Naive thymus-derived CD8-positive, alpha-beta T cell (primary cell): ENCODE measurements around the gene SRPRB. TPM values are rescaled to one million over a fixed set of nuclear protein-coding genes. Genes with fewer than 3 reads are reported as not detected.

ENCODE experiments used
- ATAC-seq, 2 donors: fragments of 150-1000 bp; cut with Tn5 transposase in 1 of 2; sonication (Bioruptor Pico), chemical (Tn5 transposase) in 1 of 2; 1 replicate in 1 of 2; 2 replicates in 1 of 2; pipeline ENCODE4 v1.10.0; 2021; ENCODE audit warnings: mild to moderate bottlenecking in 2 of 2, moderate library complexity in 2 of 2
- POLR2A ChIA-PET: fragments of 350-600 bp; sonication (Branson Sonifier 250); formaldehyde crosslinking; loops from one replicate; lab custom pipeline; 2021; ENCODE audit warnings: antibody characterized with exemption; lab: Charles Lee
- DNase-seq, 10 donors: peaks; one replicate each; pipeline versions ENCODE4 v3.0.0 to v3.0.0-alpha.2; 2020 to 2022
- H3K27ac Mint-ChIP-seq, 10 donors: one replicate each; pipeline ENCODE4 v1.8.0; 2020 to 2022; ENCODE audit warnings: mild to moderate bottlenecking in 10 of 10, mixed read lengths in 10 of 10, moderate library complexity in 4 of 10, inconsistent platforms in 1 of 10
- H3K27me3 Mint-ChIP-seq, 5 donors: one replicate each; pipeline ENCODE4 v1.8.0; 2021 to 2022; ENCODE audit warnings: mixed read lengths in 5 of 5
- H3K36me3 Mint-ChIP-seq, 3 donors: one replicate each; pipeline ENCODE4 v1.8.0; 2020 to 2022; ENCODE audit warnings: mixed read lengths in 3 of 3, mild to moderate bottlenecking in 2 of 3, inconsistent platforms in 1 of 3
- H3K4me1 Mint-ChIP-seq, 4 donors: one replicate each; pipeline ENCODE4 v1.8.0; 2021 to 2022; ENCODE audit warnings: mixed read lengths in 4 of 4
- H3K4me3 Mint-ChIP-seq, 10 donors: one replicate each; pipeline ENCODE4 v1.8.0; 2020 to 2022; ENCODE audit warnings: mild to moderate bottlenecking in 10 of 10, mixed read lengths in 10 of 10, moderate library complexity in 6 of 10, inconsistent platforms in 1 of 10
- H3K9me3 Mint-ChIP-seq, 9 donors: one replicate each; pipeline ENCODE4 v1.8.0; 2020 to 2022; ENCODE audit warnings: mixed read lengths in 9 of 9, mild to moderate bottlenecking in 3 of 9, inconsistent platforms in 1 of 9, moderate library complexity in 1 of 9
- polyA plus RNA-seq, 3 donors: library from polyadenylated mRNA; unstranded; fragments of 300-500 nt; fragmentation: Illumina TruSeq; gene quantifications; one replicate each; pipeline ENCODE4 v1.2.3, GENCODE V29; 2021
- total RNA-seq, 8 experiments: library from RNA in 2 of 8; stranded (reverse) in 2 of 8; gene quantifications; one replicate each; pipeline ENCODE4 v1.2.3 and lab custom pipeline; 2021 to 2026

The SRPRB gene
- total and polyA plus RNA-seq, 5 experiments from 2014 or later: 34.4 to 48.7 (median 38.2) TPM

GRCh38 chr3:133833267-133833666 lies 27.7 kb downstream of the SRPRB start:
- Mint-ChIP-seq H3K27ac (no peak overlapping the region), H3K4me3 (no peak overlapping the region)
- no peak for ATAC-seq

DNA sequence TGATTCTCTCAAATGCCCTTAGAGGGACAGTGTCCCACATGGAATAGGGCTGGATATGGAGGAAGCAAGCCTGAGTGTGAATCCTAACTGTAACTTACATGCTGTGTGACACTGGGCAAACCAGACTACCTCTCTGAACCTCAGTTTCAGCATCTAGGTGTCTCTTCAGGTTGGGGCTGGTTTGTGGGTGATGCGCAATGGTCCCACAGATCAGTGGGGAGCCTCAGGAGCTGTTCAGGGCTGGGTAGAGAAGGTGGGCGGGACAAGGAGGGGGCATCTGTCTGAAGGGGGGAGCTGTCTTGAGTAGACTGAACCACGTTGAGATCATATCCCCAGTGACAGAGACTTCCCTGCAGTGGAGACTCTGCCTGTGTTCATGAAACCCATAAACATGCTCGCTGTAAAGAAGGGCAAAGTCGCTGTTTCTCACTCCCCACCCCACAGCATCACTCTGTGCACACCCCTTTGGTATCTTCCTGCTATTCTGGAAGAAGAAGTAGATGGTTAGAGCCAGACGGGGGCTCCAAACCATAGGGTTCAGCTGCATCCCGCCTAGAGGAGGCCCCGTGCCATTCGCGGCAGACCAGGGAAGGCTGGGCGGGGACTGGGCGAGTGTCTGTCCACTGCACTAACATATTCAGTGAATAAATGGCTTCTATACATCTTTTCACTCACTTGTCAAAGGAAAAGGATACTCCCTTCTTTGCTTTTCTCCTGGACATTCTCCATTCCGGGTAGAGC lies 28.4 kb downstream of the SRPRB start:
- H3K27ac Mint-ChIP-seq: no peak overlapping the region
- no peaks in the 10 kb centered on the region for H3K36me3 Mint-ChIP-seq
- POLR2A ChIA-PET: no interaction called here
- H3K9me3 Mint-ChIP-seq: no peaks in the 10 kb centered on the region
- DNase-seq (no peak), ATAC-seq (no peak)
- peaks cover 0 to 4% (median 0%) of the 10 kb centered on the region in 4 donors for H3K4me1 Mint-ChIP-seq
- H3K4me3 Mint-ChIP-seq: no peak overlapping the region
- H3K27me3 Mint-ChIP-seq: peaks cover 0 to 6% (median 0%) of the 10 kb centered on the region in 5 donors

More at GRCh38 chr3:133833267-133833666, 27.7 kb downstream of the SRPRB start:
- Mint-ChIP-seq H3K27me3 (peaks cover 0 to 6% (median 0%) of the 10 kb centered on the region in 5 donors), H3K4me1 (peaks cover 0 to 4% (median 0%) of the 10 kb centered on the region in 4 donors), H3K9me3 (no peaks in the 10 kb centered on the region), H3K36me3 (no peaks in the 10 kb centered on the region)
- DNase-seq: peak in 1 of 10 donors; percentile 13
- POLR2A ChIA-PET: no interaction called here

DNA sequence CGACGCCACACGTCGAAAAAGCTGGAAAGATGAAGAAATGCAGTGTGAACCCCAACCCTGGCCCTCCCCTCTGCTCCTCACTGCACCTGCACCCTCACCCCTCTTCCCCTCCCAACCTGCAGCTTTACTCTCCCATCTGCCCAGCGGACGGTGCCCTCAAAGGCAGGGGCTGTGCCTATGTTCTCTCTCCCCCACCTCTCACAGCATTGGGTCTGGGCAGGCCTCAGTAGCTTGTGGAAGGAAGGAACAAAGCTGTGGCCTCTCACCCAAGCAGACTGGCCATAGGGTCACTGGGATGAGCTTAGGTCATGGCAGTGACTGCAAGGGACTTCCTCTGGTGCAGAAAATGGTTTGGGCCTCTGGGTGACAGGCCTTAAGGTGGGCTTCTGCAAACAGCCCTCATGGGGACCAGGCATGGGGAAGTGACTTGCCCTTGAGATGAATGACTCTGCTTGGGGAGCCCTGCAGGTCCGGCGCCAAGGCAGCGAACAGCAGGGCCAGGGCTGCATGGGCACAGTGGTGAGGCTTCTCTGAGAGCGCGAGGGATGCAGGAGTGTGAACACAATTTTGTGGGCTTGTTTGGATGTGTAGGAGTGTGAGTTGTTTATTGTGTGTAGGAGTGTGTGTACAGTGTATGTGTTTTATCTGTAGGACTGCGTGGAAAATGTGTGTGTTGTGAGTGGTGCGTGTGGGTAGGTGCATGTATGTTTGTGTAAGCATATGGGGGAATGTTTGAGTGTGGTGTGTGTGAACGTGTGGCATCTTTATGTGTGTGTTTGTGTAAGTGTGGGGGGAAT lies 29.2 kb downstream of the SRPRB start:
- H3K9me3 Mint-ChIP-seq: no peaks in the 10 kb centered on the region
- H3K36me3 Mint-ChIP-seq: no peaks in the 10 kb centered on the region
- POLR2A ChIA-PET: no interaction called here
- ATAC-seq (no peak), DNase-seq (peak in 1 of 10 donors; percentile 8)
- H3K27ac Mint-ChIP-seq: no peak overlapping the region
- H3K27me3 Mint-ChIP-seq: peaks cover 0 to 11% (median 0%) of the 10 kb centered on the region in 5 donors
- no peak overlapping the region for H3K4me3 Mint-ChIP-seq
- H3K4me1 Mint-ChIP-seq: peaks cover 0 to 4% (median 0%) of the 10 kb centered on the region in 4 donors

DNA sequence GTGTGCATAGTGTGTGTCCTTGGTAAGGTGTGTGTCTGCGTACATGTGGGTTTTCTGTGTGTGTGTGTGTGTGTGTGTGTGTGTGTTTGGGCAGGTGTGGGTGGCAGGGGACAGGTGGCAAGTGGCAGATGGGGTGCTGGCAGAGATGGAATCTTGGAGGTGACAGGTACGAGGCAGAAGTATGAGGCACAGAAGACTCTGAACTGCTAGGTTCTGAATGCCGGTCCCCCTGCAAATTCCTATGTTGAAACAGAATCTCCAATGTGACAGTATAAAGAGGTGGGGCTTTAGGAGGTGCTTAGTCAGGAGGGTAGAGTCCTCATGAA lies 29.8 kb downstream of the SRPRB start:
- Mint-ChIP-seq H3K9me3 (no peaks in the 10 kb centered on the region), H3K36me3 (no peaks in the 10 kb centered on the region), H3K27ac (no peak overlapping the region), H3K4me1 (peaks cover 0 to 1% (median 0%) of the 10 kb centered on the region in 4 donors), H3K27me3 (peaks cover 0 to 13% (median 0%) of the 10 kb centered on the region in 5 donors), H3K4me3 (no peak overlapping the region)
- ATAC-seq (no peak), DNase-seq (no peak)
- POLR2A ChIA-PET: no interaction called here

DNA sequence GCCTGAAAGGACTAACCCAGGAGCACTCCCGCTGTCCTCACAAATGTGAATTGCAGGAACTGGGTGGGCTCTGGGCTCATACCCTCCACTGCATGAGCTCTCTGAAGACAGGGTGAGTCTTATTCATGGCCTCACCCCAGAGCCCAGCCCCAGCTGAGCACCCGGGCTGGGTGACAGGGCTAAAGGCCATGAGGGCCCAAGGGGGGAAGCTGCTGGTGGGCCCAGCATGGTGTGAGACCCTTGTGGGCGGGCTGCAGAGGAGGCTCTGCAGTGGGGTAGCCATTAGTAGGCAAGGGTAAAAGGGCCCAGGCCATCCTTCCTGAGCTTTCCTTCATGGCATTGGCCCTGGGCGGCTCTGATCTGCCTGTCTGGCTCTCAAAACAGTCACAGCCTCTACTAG lies 30.3 kb downstream of the SRPRB start:
- POLR2A ChIA-PET: interaction anchor here (0.6 kb wide), 1 partner anchor 383 kb away, joined by 3 read pairs; no protein-coding TSS in a partner anchor
- peaks cover 0 to 13% (median 0%) of the 10 kb centered on the region in 5 donors for H3K27me3 Mint-ChIP-seq
- ATAC-seq: no peak
- H3K36me3 Mint-ChIP-seq: no peaks in the 10 kb centered on the region
- no peak overlapping the region for H3K27ac Mint-ChIP-seq
- H3K9me3 Mint-ChIP-seq: no peaks in the 10 kb centered on the region
- no peaks in the 10 kb centered on the region for H3K4me1 Mint-ChIP-seq
- DNase-seq: peak in 1 of 10 donors; percentile 5
- H3K4me3 Mint-ChIP-seq: no peak overlapping the region

- Mint-ChIP-seq H3K4me3 (no peak overlapping the region), H3K9me3 (no peaks in the 10 kb centered on the region), H3K27ac (no peak overlapping the region), H3K27me3 (peaks cover 0 to 13% (median 0%) of the 10 kb centered on the region in 5 donors), H3K36me3 (no peaks in the 10 kb centered on the region), H3K4me1 (no peaks in the 10 kb centered on the region)
- ATAC-seq (no peak), DNase-seq (peak in 1 of 10 donors; percentile 10)
- POLR2A ChIA-PET: interaction anchor here (0.6 kb wide), 1 partner anchor 384 kb away, joined by 3 read pairs; no protein-coding TSS in a partner anchor
These were observed 31.0 kb downstream of the SRPRB start for GRCh38 chr3:133836497-133837158.

GRCh38 chr3:133837487-133838295 lies 32.1 kb downstream of the SRPRB start:
- ATAC-seq (no peak), DNase-seq (peak in 1 of 10 donors; percentile 2)
- Mint-ChIP-seq H3K36me3 (no peaks in the 10 kb centered on the region), H3K4me1 (no peaks in the 10 kb centered on the region), H3K27ac (no peak overlapping the region), H3K4me3 (no peak overlapping the region), H3K27me3 (peaks cover 0 to 13% (median 0%) of the 10 kb centered on the region in 5 donors), H3K9me3 (no peaks in the 10 kb centered on the region)
- POLR2A ChIA-PET: no interaction called here

DNA sequence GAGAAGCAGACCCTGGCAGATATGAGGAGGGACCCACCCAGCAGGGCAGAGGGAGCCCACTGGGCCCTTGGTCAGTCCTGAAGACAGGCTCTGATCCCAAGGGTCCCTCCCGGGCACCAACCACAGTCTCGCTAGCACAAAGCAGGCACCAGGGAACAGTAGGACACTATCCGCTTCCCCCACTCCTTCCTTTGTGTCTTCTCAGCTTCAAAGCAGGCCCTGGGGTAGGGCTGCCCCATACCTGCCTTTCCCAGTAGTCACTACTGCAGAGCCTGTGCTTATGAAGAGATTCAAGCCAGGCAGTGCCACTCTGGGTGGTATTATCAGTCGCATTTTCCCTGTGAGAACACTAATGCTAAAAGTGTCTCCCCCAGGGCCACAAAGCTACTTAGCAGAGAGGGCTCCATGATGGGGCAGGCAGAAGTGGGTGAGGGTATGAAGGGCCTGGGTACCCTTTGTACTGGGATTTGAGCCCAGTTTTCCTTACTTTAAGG lies 32.7 kb downstream of the SRPRB start:
- Mint-ChIP-seq H3K27ac (no peak overlapping the region), H3K4me3 (no peak overlapping the region), H3K9me3 (no peaks in the 10 kb centered on the region), H3K27me3 (peaks cover 0 to 13% (median 0%) of the 10 kb centered on the region in 5 donors), H3K36me3 (no peaks in the 10 kb centered on the region), H3K4me1 (no peaks in the 10 kb centered on the region)
- DNase-seq (peak in 1 of 10 donors; percentile 7), ATAC-seq (no peak)
- POLR2A ChIA-PET: no interaction called here

- POLR2A ChIA-PET: no interaction called here
- no peak for ATAC-seq
- H3K27ac Mint-ChIP-seq: peak overlapping the region in 1 of 10 donors; percentile 39
- H3K4me1 Mint-ChIP-seq: peaks cover 0 to under 1% (median 0%) of the 10 kb centered on the region in 4 donors
- H3K9me3 Mint-ChIP-seq: no peaks in the 10 kb centered on the region
- peaks cover 0 to 13% (median 0%) of the 10 kb centered on the region in 5 donors for H3K27me3 Mint-ChIP-seq
- no peak for DNase-seq
- H3K4me3 Mint-ChIP-seq: no peak overlapping the region
- no peaks in the 10 kb centered on the region for H3K36me3 Mint-ChIP-seq
These were observed 33.5 kb downstream of the SRPRB start for GRCh38 chr3:133838916-133839800.

DNA sequence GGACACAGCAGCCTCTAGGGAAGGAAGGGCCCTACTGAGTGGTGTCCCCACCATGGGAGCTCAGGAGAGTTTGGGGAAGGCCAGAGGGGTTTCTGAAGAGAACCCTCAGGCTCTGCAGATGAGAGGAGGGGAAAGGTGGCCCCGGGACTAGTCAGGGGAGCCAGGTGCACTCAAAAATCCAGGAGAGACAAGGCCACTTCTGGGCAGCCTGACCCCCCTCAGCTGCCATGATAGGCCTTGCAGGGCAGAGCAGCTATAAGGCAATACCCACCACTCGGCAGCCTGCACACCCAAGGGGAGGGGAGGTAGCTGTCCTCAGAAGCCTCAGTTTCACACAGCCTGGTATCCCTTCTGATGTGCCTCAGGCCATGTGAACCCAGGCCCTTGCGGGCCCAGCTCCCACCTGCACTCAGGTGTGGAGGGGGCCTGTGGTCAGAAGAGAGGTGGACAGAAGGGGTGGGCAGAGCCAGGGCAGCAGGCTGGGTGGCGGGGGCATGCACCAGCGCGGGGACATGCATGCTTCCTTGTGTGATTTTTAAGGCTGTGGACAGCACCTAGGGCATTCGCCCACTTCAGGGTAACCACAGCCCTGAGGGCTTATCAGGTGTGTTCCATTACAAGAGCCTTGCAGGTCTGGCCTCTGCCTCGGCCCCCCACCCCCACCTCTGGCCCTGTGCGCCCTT lies 34.6 kb downstream of the SRPRB start:
- no peak for ATAC-seq
- H3K27ac Mint-ChIP-seq: peak overlapping the region in 1 of 10 donors; percentile 39
- H3K27me3 Mint-ChIP-seq: peaks cover 0 to 9% (median 0%) of the 10 kb centered on the region in 5 donors
- no peak for DNase-seq
- no peaks in the 10 kb centered on the region for H3K9me3 Mint-ChIP-seq
- peaks cover 0 to 1% (median 0%) of the 10 kb centered on the region in 4 donors for H3K4me1 Mint-ChIP-seq
- peak overlapping the region in 1 of 10 donors; percentile 2 for H3K4me3 Mint-ChIP-seq
- POLR2A ChIA-PET: no interaction called here
- no peaks in the 10 kb centered on the region for H3K36me3 Mint-ChIP-seq

DNA sequence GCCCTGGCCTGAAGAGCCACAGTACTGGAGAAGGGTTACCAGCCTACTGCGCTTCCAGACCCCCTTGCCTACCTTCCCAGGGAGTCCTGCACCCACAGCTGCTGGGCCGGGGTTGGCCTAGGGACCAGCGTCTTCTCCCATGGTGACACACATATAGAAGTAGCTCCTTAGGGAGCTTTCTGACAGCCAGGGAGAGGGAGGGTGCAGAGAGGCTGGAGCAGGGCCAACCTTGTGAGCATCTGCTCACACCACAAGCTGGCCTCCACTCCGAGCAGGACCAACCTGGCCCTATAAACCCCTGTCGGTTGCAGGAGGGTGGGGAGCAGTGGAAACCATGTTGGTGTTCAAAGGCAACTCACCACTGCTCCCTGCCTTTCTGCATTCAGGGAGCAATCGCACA lies 35.2 kb downstream of the SRPRB start:
- ATAC-seq (no peak), DNase-seq (no peak)
- no peak overlapping the region for H3K4me3 Mint-ChIP-seq
- H3K36me3 Mint-ChIP-seq: no peaks in the 10 kb centered on the region
- no peaks in the 10 kb centered on the region for H3K9me3 Mint-ChIP-seq
- H3K4me1 Mint-ChIP-seq: peaks cover 0 to 1% (median 0%) of the 10 kb centered on the region in 4 donors
- no peak overlapping the region for H3K27ac Mint-ChIP-seq
- POLR2A ChIA-PET: no interaction called here
- H3K27me3 Mint-ChIP-seq: peaks cover 0 to 7% (median 0%) of the 10 kb centered on the region in 5 donors
